NCI-H748 (cell line): ENCODE results near the gene SEC61A1.

ENCODE experiments used
- DNase-seq: peaks from one replicate; lab custom pipeline; 2025; ENCODE audit not compliant: unreplicated experiment; lab: John Stamatoyannopoulos, UW

The SEC61A1 gene

GRCh38 chr3:128111147-128111546 lies 58.9 kb downstream of the SEC61A1 start:
- DNase-seq: no peak

GRCh38 chr3:128112357-128112968 lies 60.2 kb downstream of the SEC61A1 start:
- DNase-seq: peak; percentile 3

DNA sequence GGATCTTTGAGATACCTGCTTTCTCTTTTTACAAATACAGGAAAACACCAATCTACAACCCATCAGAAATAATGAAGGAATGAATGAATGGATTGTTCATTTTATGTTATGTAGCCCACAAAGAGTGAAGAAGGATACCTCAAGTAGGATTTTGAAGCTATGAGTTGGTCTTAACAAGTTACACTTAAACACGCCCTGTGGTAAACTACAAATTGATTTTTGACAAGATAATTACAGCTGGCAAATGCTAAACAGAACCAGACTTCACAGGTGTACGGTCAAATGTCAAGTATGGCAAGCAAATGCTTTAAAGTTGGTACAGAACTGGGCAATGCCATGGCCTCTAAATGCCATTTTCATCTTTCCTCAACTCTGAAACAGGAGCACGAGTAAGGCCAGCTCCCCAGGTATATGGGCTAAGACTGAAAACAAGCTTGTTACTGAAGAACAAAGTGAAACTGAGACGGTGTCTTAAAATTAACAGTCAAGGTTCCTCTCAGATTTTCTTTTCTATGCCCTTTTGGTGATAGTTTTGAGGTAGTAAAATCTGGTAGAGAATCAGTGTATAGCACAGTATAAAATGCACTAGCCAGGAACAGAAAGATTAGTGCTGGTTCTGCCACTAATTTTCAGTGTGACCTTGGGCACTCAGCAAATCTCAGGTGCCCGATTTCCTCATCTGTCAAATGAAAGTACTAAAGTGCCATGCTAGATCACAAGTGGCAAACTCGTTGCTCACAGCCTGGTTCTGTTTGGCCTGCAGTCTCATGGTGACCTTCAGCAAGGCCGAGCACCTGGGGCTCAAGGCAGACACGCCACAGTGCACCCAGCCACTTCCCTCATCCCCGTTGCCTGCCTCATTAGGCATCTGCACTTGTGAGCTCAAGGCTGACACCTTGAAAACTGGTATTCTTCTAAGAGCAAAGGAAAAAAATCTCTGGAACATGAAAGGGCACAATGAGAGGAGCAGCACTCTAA lies 61.9 kb downstream of the SEC61A1 start:
- DNase-seq: no peak
